GM21528 (cell line): ENCODE results near the gene DAPP1.
A peak's percentile ranks its signal among the peaks of the same experiment; 100 is the strongest.

ENCODE experiments used
- ATAC-seq: cut with Tn5 transposase; IDR thresholded peaks from one replicate; pipeline ENCODE4 v1.9.1; 2021; ENCODE audit warnings: mild to moderate bottlenecking, moderate library complexity; ENCODE audit not compliant: unreplicated experiment, low FRiP score

The DAPP1 gene

GRCh38 chr4:99852199-99852749, 35.6 kb downstream of the DAPP1 start:
- no peak for ATAC-seq

- ATAC-seq: no peak
Measured at GRCh38 chr4:99853190-99853589, 36.6 kb downstream of the DAPP1 start.

- ATAC-seq: no peak
Measured at GRCh38 chr4:99853999-99854398, 37.4 kb downstream of the DAPP1 start.

- ATAC-seq: peak; percentile 54
Measured at GRCh38 chr4:99855678-99856077, 39.1 kb downstream of the DAPP1 start.

- no peak for ATAC-seq
Measured at GRCh38 chr4:99856166-99856565, 39.5 kb downstream of the DAPP1 start.

GRCh38 chr4:99857307-99857706, 40.7 kb downstream of the DAPP1 start:
- ATAC-seq: no peak

GRCh38 chr4:99859618-99860017, 43.0 kb downstream of the DAPP1 start:
- ATAC-seq: peak; percentile 35

- ATAC-seq: no peak
Measured at GRCh38 chr4:99860521-99860920, 43.9 kb downstream of the DAPP1 start.

GRCh38 chr4:99861120-99861905, 44.7 kb downstream of the DAPP1 start:
- no peak for ATAC-seq

GRCh38 chr4:99863804-99864203, 47.2 kb downstream of the DAPP1 start:
- ATAC-seq: no peak

- ATAC-seq: no peak
Measured at GRCh38 chr4:99868126-99868596, 51.5 kb downstream of the DAPP1 start.

- ATAC-seq: no peak
Measured at GRCh38 chr4:99872570-99872969, 55.9 kb downstream of the DAPP1 start.

- no peak for ATAC-seq
Measured at GRCh38 chr4:99875071-99875470, 58.4 kb downstream of the DAPP1 start.

GRCh38 chr4:99876946-99877345, 60.3 kb downstream of the DAPP1 start:
- ATAC-seq: no peak

GRCh38 chr4:99878604-99879003, 62.0 kb downstream of the DAPP1 start:
- ATAC-seq: no peak

- no peak for ATAC-seq
Measured at GRCh38 chr4:99879458-99879857, 62.8 kb downstream of the DAPP1 start.

GRCh38 chr4:99885063-99885664, 68.5 kb downstream of the DAPP1 start:
- no peak for ATAC-seq

- ATAC-seq: no peak
Measured at GRCh38 chr4:99885687-99886086, 69.1 kb downstream of the DAPP1 start.

GRCh38 chr4:99886146-99886545, 69.5 kb downstream of the DAPP1 start:
- no peak for ATAC-seq

- no peak for ATAC-seq
Measured at GRCh38 chr4:99887837-99888236, 71.2 kb downstream of the DAPP1 start.

GRCh38 chr4:99891351-99891750, 74.7 kb downstream of the DAPP1 start:
- no peak for ATAC-seq

- no peak for ATAC-seq
Measured at GRCh38 chr4:99893029-99893428, 76.4 kb downstream of the DAPP1 start.
